Neural cell (in vitro differentiated cells): ENCODE measurements around the gene NCAM1.

ENCODE experiments used
- MXI1 ChIP-seq: fragments of 450-650 bp; conservative IDR thresholded peaks from 2 replicates; pipeline ENCODE4 v1.6.1; 2014; ENCODE audit warnings: antibody characterized with exemption, mild to moderate bottlenecking; ENCODE audit not compliant: poor library complexity, severe bottlenecking
- TF ChIP-seq, protein P1 (sequence below): IDR thresholded peaks from 2 replicates; pipeline ENCODE4 v1.6.1; 2012; ENCODE audit warnings: borderline replicate concordance
- TF ChIP-seq, protein P2 (sequence below): fragments of 450-650 bp; IDR thresholded peaks from 2 replicates; pipeline ENCODE4 v1.5.1; 2014; ENCODE audit warnings: antibody characterized with exemption, mild to moderate bottlenecking, moderate library complexity; ENCODE audit not compliant: poor library complexity, severe bottlenecking

DNA sequence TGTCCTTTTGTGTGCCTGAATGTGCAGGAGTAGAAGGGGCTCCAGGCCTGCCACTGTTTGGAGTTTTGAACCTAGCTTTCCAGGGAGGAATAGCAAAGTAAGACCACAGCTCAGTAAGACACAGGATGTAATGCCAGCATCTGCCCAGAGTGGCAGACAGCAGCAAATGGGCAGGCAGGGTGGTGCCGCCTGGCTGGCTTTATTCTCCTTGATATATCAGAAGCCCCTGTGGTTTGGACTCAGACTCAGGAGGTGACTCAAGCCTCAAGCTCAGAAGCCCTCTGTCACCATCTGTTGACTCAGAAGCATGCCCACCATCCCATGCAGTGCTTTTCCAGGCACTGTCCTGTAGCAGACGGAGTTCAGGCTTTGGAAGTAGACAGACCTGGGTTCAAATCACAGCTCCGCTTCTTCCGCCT lies 280.4 kb downstream of the NCAM1 start:
- TF ChIP-seq, protein P1, sequence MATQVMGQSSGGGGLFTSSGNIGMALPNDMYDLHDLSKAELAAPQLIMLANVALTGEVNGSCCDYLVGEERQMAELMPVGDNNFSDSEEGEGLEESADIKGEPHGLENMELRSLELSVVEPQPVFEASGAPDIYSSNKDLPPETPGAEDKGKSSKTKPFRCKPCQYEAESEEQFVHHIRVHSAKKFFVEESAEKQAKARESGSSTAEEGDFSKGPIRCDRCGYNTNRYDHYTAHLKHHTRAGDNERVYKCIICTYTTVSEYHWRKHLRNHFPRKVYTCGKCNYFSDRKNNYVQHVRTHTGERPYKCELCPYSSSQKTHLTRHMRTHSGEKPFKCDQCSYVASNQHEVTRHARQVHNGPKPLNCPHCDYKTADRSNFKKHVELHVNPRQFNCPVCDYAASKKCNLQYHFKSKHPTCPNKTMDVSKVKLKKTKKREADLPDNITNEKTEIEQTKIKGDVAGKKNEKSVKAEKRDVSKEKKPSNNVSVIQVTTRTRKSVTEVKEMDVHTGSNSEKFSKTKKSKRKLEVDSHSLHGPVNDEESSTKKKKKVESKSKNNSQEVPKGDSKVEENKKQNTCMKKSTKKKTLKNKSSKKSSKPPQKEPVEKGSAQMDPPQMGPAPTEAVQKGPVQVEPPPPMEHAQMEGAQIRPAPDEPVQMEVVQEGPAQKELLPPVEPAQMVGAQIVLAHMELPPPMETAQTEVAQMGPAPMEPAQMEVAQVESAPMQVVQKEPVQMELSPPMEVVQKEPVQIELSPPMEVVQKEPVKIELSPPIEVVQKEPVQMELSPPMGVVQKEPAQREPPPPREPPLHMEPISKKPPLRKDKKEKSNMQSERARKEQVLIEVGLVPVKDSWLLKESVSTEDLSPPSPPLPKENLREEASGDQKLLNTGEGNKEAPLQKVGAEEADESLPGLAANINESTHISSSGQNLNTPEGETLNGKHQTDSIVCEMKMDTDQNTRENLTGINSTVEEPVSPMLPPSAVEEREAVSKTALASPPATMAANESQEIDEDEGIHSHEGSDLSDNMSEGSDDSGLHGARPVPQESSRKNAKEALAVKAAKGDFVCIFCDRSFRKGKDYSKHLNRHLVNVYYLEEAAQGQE, result no peak
- TF ChIP-seq, protein P2, sequence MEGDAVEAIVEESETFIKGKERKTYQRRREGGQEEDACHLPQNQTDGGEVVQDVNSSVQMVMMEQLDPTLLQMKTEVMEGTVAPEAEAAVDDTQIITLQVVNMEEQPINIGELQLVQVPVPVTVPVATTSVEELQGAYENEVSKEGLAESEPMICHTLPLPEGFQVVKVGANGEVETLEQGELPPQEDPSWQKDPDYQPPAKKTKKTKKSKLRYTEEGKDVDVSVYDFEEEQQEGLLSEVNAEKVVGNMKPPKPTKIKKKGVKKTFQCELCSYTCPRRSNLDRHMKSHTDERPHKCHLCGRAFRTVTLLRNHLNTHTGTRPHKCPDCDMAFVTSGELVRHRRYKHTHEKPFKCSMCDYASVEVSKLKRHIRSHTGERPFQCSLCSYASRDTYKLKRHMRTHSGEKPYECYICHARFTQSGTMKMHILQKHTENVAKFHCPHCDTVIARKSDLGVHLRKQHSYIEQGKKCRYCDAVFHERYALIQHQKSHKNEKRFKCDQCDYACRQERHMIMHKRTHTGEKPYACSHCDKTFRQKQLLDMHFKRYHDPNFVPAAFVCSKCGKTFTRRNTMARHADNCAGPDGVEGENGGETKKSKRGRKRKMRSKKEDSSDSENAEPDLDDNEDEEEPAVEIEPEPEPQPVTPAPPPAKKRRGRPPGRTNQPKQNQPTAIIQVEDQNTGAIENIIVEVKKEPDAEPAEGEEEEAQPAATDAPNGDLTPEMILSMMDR, result no peak
- TF ChIP-seq MXI1, result no peak
